HepG2 (cell line): ENCODE data around the gene ABTB2. TPM values are rescaled to one million over a fixed set of nuclear protein-coding genes. Genes with fewer than 3 reads are reported as not detected.

Experiments
- ATAC-seq: fragments of 200-7000 bp; cut with Tn5 transposase; 3 replicates; pipeline ENCODE4 v1.9.1; 2020; ENCODE audit warnings: mild to moderate bottlenecking, moderate library complexity
- BruUV-seq: library from RNA; stranded (reverse); fragments of 400-500 nt; replicated peaks from 2 replicates; lab custom pipeline; 2021; lab: Mats Ljungman, UMichigan
- CTCF ChIA-PET: fragments of 300-600 bp; formaldehyde crosslinking; extraction: SDS; loops from one replicate; lab custom pipeline; 2021; ENCODE audit warnings: low total read pairs, inconsistent platforms, low intra/inter-chr PET ratio; lab: Yijun Ruan, JAX
- POLR2A ChIA-PET: fragments of 350-600 bp; sonication (Branson Sonifier 250); formaldehyde crosslinking; loops from one replicate; lab custom pipeline; 2020; ENCODE audit warnings: antibody characterized with exemption, inconsistent platforms; lab: Yijun Ruan, JAX
- DNase-seq: peaks from one replicate; pipeline ENCODE4 v3.0.0-alpha.2; 2015; ENCODE audit warnings: low spot score
- FAIRE-seq: peaks from 3 replicates; lab custom pipeline; 2011; peaks lifted over from hg19 to GRCh38; lab: Jason Lieb, UNC
- H2AFZ ChIP-seq: one replicate; pipeline ENCODE4 v1.6.1; 2011; ENCODE audit warnings: low read length, inconsistent platforms
- H3K27ac ChIP-seq: fragments of 300-600 bp; 3 replicates; pipeline ENCODE4 v1.8.0; 2011; ENCODE audit warnings: mixed run types, mild to moderate bottlenecking, mixed read lengths, low read length, inconsistent platforms; ENCODE audit not compliant: insufficient read depth; ENCODE audit errors: extremely low read length
- H3K27me3 ChIP-seq, 2 experiments: fragments of 200-600 bp in 1 of 2; 2 replicates in 1 of 2; 3 replicates in 1 of 2; pipeline versions ENCODE4 v1.6.0 to v1.8.0; 2011; ENCODE audit warnings: low read length in 2 of 2, mild to moderate bottlenecking in 2 of 2, moderate library complexity in 2 of 2, inconsistent platforms in 1 of 2; ENCODE audit not compliant: insufficient read depth in 2 of 2, control insufficient read depth in 1 of 2
- H3K36me3 ChIP-seq, 2 experiments: fragments of 200-600 bp in 1 of 2; replicated peaks in 1 of 2; 2 replicates in 1 of 2; 3 replicates in 1 of 2; pipeline versions ENCODE4 v1.5.1 to v1.8.0; 2011; ENCODE audit warnings: low read length in 2 of 2, inconsistent platforms in 1 of 2; ENCODE audit not compliant: insufficient read depth in 2 of 2, control insufficient read depth in 1 of 2
- H3K4me1 ChIP-seq: 2 replicates; pipeline ENCODE4 v1.5.1; 2012; ENCODE audit warnings: low read length, inconsistent platforms; ENCODE audit not compliant: insufficient read depth
- H3K4me2 ChIP-seq: 2 replicates; pipeline ENCODE4 v1.6.0; 2011; ENCODE audit warnings: low read depth, low read length, inconsistent platforms
- H3K4me3 ChIP-seq, 3 experiments: fragments of 200-600 bp in 1 of 3; sonication (generic), shearing (Covaris generic) in 1 of 3; replicated peaks in 1 of 3; 2 replicates each; pipeline ENCODE4 v1.5.1; 2011 to 2016; ENCODE audit warnings: low read length in 3 of 3, inconsistent platforms in 2 of 3, low read depth in 2 of 3, mild to moderate bottlenecking in 2 of 3, control low read depth in 1 of 3, mixed read lengths in 1 of 3; ENCODE audit not compliant: insufficient read depth in 1 of 3
- H3K79me2 ChIP-seq: one replicate; pipeline ENCODE4 v1.6.1; 2011; ENCODE audit warnings: low read length, inconsistent platforms; ENCODE audit not compliant: insufficient read depth
- H3K9ac ChIP-seq: 2 replicates; pipeline ENCODE4 v1.6.0; 2011; ENCODE audit warnings: mild to moderate bottlenecking, low read depth, low read length, inconsistent platforms; ENCODE audit not compliant: insufficient read depth
- H3K9me3 ChIP-seq: 2 replicates; pipeline ENCODE4 v1.5.1; 2012; ENCODE audit warnings: mild to moderate bottlenecking, low read length
- H4K20me1 ChIP-seq: 2 replicates; pipeline ENCODE4 v1.6.0; 2011; ENCODE audit warnings: inconsistent platforms, mild to moderate bottlenecking, low read length, moderate library complexity; ENCODE audit not compliant: insufficient read depth
- ZMAT3 ChIP-seq: sonication (generic); formaldehyde crosslinking; conservative IDR thresholded peaks from 2 replicates; pipeline ENCODE4 v1.7.0; 2021; ENCODE audit warnings: missing genetic modification reagents
- ZNF276 ChIP-seq: sonication (generic); formaldehyde crosslinking; IDR thresholded peaks from 2 replicates; pipeline ENCODE4 v1.4.0; 2020; ENCODE audit warnings: mild to moderate bottlenecking, low read depth, missing genetic modification reagents
- ZNF839 ChIP-seq: sonication (generic); formaldehyde crosslinking; IDR thresholded peaks from 2 replicates; pipeline ENCODE4 v1.4.0; 2020; ENCODE audit warnings: missing genetic modification reagents, mild to moderate bottlenecking, borderline replicate concordance
- WGBS: methylation state at CpG from one replicate; pipeline ENCODE4 v1.1.6; 2017; ENCODE audit warnings: low lambda C conversion rate; 5-methylcytosine and 5-hydroxymethylcytosine counted together
- in situ Hi-C: cut with HindIII; loops from 2 replicates; pipeline ENCODE4 v1.10.0; 2017; ENCODE audit warnings: low pct_unique_long_range_greater_than_20kb; ENCODE audit not compliant: extremely low pct_ligation_motif_present
- intact Hi-C: fragments of 100-400 bp; cut with micrococcal nuclease; formaldehyde crosslinking; loops from one replicate; pipeline ENCODE4 v1.10.0; 2022; ENCODE audit not compliant: unreplicated experiment
- polyA plus RNA-seq, 8 experiments: library from polyadenylated mRNA; depleted of rRNA in 3 of 8; stranded (reverse) in 7 of 8; unstranded in 1 of 8; fragments of >200 nt; fragmentation: Illumina TruSeq in 4 of 8; extraction: Trizol in 4 of 8; gene quantifications; 2 replicates each; pipeline versions ENCODE4 v1.2.1 to v1.2.3, GENCODE V29; 2011 to 2016; ENCODE audit warnings: low read depth in 4 of 8, missing spikeins in 1 of 8, mixed read lengths in 1 of 8; ENCODE audit not compliant: insufficient read depth in 1 of 8
- total RNA-seq, 5 experiments: library from RNA; depleted of rRNA; stranded (reverse); fragments of >200 nt; fragmentation: Illumina TruSeq; extraction: Trizol; gene quantifications; 2 replicates each; pipeline ENCODE4 v1.2.3, GENCODE V29; 2016; ENCODE audit warnings: low read depth in 1 of 5
- TF ChIP-seq, protein P1 (sequence below): sonication (generic); formaldehyde crosslinking; IDR thresholded peaks from 2 replicates; pipeline ENCODE4 v1.8.1; 2023; ENCODE audit warnings: mild to moderate bottlenecking, missing genetic modification reagents

The ABTB2 gene
- total and polyA plus RNA-seq, 2 of the 13 experiments (the other 11 are each of a cell fraction or from before 2014, with no cell fraction given), result 5.1 to 15.4 TPM

- TF ChIP-seq ZNF276 (no peak), ZNF839 (CRISPR knock-in tag) (no peak)
- TF ChIP-seq, protein P1, sequence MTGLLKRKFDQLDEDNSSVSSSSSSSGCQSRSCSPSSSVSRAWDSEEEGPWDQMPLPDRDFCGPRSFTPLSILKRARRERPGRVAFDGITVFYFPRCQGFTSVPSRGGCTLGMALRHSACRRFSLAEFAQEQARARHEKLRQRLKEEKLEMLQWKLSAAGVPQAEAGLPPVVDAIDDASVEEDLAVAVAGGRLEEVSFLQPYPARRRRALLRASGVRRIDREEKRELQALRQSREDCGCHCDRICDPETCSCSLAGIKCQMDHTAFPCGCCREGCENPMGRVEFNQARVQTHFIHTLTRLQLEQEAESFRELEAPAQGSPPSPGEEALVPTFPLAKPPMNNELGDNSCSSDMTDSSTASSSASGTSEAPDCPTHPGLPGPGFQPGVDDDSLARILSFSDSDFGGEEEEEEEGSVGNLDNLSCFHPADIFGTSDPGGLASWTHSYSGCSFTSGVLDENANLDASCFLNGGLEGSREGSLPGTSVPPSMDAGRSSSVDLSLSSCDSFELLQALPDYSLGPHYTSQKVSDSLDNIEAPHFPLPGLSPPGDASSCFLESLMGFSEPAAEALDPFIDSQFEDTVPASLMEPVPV, result no peak
Observed at GRCh38 chr11:34278175-34278574, 79.6 kb downstream of the ABTB2 start (continued).

- in situ Hi-C loops, result no loop called here
- no peaks in the 10 kb centered on the region for H3K27me3 ChIP-seq
- no peak for FAIRE-seq
- peaks cover 8% of the 10 kb centered on the region for H3K79me2 ChIP-seq
- peaks cover 19% of the 10 kb centered on the region for H3K4me1 ChIP-seq
- CTCF ChIA-PET, result no interaction called here
- no peaks in the 10 kb centered on the region for H4K20me1 ChIP-seq
- intact Hi-C loops, result no loop called here
- no peak overlapping the region for H3K4me3 ChIP-seq
- H3K9ac ChIP-seq, result no peak overlapping the region
- TF ChIP-seq ZMAT3 (CRISPR knock-in tag), result no peak
- TF ChIP-seq, all 625 proteins: peak for 0
- no peak overlapping the region for H3K4me2 ChIP-seq
- no peak overlapping the region for H3K27ac ChIP-seq
- DNase-seq, result no peak
- no peaks in the 10 kb centered on the region for H3K9me3 ChIP-seq
- ATAC-seq, result no peak
- POLR2A ChIA-PET, result no interaction called here
- H3K36me3 ChIP-seq, result peaks cover 0 to 1% of the 10 kb centered on the region in 2 experiments; a peak in 1 of 5 replicates
- no peak overlapping the region for H2AFZ ChIP-seq
- no TSS peak for BruUV-seq
- 99% methylated on average over 4 of the region's 4 CpGs for WGBS
Observed at GRCh38 chr11:34277171-34277570, 80.6 kb downstream of the ABTB2 start.
